GM21576 (cell line): Measurements from ENCODE around the gene MRPS7.
A peak's percentile ranks its signal among the peaks of the same experiment; 100 is the strongest.
"Not testable (repeated sequence)": the region's sequence is repeated elsewhere in the genome, so short reads cannot be mapped to it uniquely, and the experiment has no call there.

Source experiments
- ATAC-seq: cut with Tn5 transposase; IDR thresholded peaks from one replicate; pipeline ENCODE4 v1.9.1; 2021; ENCODE audit warnings: mild to moderate bottlenecking, moderate library complexity; ENCODE audit not compliant: unreplicated experiment

The MRPS7 gene

DNA sequence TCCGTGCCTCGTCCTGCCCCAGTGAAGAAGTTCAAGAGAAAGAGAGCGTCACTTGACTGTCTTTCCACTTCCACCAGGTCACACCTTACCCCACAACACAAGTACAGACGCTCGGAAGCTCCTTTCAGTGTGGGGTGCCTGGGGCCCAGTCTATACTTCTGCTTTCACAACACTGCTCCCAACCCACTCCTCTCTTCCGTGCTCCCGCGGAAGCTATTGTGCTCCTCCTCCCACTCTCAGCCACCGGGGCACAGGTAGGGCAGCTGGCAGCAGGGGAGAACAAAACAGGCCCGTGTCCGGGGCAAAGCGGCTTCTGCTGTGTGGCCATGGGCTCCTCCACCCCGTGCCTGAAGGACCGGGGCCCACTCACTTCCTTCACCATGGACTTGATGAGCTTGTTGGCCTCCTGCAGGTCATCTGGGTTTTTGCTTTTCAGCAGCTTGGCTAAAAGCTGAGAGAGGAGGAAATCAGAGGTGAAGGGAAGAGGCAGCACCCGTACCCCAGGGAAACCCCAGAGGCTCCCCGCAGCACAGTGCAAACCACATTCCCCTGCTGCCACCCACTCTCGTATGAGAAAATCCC is 19.1 kb upstream of the MRPS7 start:
- ATAC-seq: no peak

DNA sequence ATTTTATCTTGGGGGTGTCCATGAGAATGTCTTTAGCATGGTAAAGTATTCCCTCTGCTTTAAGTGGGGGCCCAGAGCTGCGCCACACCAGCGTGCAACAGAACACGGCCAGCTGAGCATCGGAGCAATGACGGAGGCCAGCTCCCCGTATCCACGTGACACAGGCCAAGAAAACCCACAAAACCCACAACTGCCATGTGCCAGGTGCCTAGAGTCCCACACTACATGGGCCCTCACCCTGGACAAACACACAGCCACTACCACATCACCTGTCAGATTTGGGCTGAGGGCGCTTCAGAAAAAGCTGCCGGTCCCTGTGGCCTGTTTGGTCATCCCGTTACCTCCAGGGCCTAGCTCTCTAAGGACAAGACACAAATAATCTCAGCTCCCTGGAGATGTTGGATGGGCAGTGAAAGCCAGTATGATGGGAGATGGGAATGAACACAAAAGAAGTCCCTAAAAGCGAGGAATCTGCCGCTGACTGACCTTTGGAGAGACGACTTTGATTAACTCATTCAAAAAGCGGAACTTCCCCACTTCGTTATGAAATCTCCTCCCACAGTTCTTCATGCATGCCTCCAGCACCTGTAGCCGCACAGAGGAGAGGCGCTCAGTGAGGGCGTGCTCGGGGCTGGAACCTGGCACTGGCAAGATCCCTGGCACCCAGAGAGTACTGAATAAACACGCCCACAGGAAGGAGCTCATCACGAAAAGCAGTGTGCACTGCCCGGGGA is 17.4 kb upstream of the MRPS7 start:
- ATAC-seq: no peak

DNA sequence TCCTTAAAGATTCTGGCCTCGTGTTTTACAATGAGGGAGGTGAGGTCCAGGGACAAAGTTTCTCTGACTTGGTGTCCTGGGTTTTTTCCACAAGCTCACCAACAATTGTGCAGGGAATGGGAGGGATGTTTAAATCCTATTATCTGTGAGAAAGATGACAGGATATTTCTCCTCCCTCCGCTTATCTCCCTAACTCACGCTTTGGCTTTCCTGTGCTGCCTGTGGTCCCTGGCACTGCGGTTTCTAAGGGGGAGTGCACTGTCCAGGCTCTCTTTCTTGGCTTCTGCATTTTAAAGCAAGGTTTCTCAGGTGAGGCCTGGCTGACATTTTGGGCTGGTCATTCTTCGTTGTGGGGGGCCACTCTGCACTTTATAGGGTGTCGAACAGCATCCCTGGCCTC is 16.7 kb upstream of the MRPS7 start:
- ATAC-seq: no peak

DNA sequence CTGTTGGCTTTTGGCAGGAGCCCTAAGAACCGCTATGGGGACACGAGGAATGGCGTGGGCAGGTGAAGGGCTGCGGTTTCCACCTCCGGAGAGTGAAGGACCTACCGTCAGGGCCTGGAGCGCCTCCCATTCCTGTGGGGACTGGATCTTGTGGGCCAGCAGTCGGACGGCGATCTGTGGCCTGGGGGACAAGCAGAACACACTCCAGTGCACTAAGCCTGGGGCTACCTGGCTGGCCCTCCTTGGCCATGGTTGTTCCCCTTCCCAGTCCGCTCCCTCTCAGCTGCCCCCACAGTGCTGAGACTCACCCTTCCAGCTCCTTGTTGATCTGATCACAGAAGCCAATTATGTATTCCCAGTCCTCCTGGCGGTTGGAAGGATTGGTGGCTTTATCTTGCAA is 15.3 kb upstream of the MRPS7 start:
- no peak for ATAC-seq

DNA sequence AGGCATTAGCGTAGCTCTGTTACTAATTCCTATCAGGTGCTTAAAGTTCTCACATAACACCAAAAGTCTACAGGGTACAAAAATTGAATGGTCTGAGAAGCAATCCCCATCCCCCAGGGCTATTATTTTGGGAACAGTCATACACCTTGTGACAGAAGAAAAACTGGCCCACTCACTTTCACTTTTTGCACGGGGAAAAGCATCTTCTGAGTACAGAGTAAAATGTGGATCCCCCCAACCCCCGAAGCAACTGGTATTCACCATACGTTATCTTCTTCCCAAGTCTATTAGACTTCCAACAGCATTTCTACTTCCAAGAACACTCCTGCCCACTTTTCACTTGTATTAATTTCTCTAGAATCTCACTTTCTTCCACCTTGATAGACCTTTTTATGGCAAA is 12.1 kb upstream of the MRPS7 start:
- no peak for ATAC-seq

DNA sequence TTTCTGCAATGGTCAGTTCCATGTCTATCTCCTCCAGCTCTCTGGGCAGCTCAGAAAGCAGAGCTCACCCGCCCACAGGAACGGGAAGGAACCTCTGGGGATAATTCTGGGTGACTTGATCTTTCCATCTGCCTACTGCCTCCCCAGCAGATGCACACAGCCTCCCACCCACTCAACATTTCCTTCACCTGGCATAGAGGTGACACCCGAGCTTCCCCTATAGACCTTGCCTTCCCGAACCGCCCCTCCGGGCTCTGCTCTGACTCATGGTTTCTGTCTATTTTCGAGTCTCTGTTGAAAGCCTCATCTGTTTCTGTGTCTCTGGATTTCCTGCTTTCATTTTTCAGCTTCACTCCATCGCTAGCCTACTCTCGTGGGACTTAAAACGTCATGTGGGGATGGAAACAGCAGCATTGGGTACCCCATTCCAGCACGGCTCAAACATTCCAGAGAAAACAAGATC is 11.6 kb upstream of the MRPS7 start:
- ATAC-seq: peak; percentile 59

DNA sequence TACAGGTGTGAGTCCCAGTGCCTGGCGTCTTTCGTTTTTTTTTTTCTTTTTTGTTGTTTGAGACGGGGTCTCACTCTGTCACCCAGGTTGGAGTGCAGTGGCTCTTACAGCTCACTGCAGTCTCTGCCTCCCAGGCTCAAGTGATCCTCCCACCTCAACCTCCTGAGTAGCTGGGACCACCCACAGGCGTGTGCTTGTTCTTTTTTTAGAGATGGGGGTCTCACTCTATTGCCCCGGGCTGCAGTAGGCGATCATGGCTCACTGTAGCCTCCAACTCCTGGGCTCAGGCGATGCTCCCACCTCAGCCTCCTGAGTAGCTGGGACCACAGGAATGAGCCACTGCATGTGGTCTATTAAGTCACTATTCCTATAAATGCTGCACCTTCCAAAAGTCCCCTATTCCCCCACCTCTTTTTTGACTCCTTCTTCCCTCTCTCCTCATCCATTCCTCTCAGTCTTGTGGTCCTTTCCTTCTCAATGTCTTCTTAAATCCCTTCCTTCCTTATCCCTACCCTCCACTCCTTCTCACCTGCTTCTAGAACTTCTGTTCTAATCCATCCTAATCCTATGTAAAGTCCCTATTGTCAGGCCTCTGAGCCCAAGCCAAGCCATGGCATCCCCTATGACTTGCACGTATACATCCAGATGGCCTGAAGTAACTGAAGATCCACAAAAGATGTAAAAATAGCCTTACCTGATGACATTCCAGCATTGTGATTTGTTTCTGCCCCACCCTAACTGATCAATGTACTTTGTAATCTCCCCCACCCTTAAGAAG is 9.5 kb upstream of the MRPS7 start:
- ATAC-seq: no peak

DNA sequence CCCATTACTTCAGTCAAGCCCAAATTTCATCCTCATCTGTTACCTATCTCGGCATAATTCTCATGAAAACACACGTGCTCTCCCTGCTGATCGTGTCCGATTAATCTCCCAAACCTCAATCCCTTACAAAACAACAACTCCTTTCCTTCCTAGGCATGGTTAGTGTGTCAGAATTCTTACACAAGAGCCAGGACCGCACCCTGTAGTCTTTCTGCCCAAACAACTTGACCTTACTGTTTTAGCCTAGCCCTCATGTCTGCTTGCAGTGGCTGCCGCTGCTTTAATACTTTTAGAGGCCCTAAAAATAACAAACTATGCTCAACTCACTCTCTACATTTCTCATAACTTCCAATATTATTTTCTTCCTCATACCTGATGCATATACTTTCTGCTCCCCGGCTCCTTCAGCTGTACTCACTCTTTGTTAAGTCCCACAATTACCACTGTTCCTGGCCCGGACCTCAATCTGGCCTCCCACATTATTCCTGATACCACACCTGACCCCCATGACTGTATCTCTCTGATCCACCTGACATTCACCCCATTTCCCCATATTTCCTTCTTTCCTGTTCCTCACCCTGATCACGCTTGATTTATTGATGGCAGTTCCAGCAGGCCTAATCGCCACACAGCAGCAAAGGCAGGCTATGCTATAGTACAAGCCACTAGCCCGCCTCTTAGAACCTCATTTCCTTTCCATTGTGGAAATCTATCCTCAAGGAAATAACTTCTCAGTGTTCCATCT is 5.6 kb upstream of the MRPS7 start:
- ATAC-seq: not testable (repeated sequence)

DNA sequence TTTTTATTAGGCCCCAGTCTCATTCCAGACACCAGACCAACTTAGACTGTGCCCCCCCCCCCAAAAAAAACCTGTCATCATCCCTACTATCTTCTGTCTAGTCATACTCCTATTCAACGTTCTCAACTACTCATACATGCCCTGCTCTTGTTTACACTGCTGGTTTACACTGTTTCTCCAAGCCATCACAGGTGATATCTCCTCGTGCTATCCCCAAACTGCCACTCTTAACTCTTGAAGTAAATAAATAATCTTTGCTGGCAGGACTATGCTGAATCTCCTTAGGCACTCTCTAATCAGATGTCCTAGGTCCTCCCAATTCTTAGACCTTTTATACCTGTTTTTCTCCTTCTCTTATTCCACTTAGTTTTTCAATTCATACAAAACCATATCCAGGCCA is 4.5 kb upstream of the MRPS7 start:
- not testable (repeated sequence) for ATAC-seq

DNA sequence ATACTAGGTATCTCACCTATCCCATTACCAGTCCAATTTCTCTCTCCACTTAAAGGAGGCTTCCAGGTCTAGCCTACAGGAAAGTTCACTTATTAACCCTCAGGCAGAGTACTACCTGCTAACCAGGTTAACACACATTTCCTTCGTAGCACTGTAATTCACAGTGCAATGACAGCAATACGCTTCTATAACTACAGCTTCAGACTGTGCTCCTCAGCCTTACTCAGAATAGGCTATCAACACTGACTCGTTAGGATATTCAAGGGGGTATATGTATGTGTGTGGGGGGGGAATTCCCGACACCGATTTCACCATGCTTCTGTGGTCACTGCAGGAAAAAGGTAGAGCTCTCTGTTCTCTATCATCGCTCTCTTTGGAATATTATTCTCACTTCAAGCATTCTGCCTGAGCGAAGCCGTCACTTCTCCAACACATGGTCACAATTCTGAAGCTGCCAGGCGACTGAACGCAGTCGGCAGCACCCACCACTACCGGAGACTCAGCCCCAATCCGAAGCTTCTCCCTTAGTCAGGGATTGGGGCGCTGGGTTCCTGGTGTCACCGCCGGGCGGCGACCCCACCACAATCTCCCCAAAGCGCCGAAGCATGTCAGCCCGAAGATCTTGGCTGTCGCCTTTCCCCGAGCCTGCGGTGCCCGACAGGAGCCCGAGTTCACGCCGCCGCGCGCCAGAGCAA is 891 bp upstream of the MRPS7 start:
- peak; percentile 22 for ATAC-seq

DNA sequence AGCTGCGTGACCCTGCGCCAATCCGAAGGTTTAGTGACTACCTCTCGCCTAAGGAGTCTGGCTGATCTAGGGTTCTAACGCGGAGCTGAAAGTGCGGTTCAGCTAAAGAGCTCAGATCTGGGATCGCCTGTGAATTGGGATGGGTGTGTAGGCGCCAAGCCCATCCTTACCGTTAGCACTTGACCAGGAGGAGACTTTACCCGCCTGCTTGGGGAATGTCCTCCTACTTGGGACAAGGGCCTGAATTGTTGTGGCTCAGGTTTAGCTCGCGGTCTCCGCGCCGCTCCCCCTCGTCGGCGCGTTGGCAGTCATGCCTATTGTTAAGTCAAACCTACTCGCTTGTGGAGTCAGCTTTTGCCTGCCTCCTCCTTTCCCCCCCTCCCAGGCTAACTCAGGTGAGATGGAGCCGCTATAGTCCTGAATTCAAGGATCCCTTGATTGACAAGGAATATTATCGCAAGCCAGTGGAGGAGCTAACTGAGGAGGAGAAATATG is 480 bp downstream of the MRPS7 start:
- no peak for ATAC-seq

DNA sequence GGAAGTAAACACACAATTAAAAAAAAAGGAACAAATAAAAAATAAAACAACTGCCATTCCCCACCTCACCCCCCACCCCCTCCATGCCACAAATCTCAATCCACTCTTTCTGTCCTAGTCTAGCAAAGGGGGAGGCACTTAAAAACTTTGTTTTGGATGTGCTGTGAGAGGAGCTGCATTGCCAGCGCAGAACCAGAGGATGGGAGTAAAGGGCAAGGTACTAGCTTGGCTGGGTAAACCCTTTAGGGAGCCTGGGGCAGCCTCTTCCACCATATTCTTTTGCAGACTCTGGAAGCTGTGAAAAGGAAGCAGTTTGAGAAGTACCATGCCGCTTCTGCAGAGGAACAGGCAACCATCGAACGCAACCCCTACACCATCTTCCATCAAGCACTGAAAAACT is 1.4 kb downstream of the MRPS7 start:
- ATAC-seq: no peak

DNA sequence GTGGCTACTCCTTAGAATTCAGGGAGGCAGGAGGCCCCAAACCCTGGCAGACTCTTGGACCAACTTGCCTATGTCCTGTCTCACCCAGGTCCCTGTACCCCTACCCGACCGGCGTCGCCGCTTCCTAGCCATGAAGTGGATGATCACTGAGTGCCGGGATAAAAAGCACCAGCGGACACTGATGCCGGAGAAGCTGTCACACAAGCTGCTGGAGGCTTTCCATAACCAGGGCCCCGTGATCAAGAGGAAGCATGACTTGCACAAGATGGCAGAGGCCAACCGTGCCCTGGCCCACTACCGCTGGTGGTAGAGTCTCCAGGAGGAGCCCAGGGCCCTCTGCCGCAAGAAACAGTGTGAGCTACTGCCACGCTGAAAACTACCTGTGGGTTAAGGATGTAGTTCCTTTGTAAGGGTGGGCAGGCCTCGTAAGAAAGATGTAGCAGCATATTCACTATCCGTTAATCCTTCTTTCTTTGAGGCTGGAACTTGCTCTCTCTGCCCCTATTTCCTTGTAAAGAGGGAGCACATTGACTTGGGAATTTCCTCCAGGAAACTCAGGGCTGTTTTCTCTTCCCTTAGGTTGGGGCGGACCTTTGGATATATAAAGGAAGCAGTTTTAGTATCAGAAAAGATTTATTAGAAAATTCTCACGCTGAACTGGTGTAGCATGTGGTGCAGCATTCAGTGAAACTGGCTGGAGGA is 4.1 kb downstream of the MRPS7 start:
- ATAC-seq: no peak

DNA sequence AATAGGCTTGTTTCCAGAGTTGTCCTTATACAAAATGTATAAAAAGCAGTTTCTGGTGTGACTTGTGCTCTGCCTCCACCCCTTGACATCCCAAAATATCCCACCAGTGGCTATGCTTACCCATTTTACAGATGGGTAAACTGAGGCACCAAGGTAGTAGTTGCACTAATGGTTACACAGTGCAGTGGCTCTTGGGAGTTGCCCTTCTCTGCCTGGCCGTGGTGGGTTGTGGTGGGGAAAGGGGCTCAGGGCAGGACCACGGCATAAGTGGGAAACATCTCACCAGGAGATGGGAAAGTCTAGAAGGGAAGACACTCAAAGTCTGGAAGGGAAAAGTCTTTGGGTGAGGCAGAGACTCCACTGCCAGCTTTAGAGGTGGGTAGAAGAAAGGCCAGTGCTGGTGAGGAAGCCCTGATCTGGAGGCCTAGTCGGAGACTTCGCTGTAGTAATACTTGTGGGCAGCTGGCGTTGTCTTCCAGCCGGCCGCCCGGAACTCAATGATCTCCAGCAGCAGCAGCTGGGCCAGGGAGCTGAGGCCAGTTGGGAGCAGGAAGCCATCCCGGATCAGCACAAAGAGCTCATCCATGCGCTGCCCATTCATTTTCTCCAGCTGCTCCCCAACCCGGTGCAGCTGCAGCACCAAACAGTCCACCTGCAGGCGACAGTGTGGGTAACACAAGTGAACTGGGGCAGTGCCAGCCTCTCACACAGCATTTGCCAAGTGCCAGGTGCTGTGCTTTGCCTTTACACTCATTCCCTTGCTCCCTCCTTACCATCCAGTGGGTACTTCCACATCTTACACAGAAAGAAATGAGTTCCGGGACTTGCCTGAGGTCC is 4.9 kb downstream of the MRPS7 start:
- ATAC-seq: no peak

DNA sequence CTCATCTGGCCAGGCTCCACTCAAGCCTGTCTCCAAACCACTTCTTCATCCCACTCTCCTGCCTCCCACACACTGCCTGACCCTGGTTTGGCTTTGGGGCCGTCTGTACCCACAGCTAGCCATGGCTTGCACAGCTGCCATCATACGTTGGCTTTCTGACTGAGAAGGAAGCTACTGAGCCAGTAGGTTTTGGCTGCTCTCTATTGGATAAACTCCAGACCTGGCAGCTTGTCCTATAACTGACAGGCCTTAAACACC is 5.4 kb downstream of the MRPS7 start:
- ATAC-seq: no peak

DNA sequence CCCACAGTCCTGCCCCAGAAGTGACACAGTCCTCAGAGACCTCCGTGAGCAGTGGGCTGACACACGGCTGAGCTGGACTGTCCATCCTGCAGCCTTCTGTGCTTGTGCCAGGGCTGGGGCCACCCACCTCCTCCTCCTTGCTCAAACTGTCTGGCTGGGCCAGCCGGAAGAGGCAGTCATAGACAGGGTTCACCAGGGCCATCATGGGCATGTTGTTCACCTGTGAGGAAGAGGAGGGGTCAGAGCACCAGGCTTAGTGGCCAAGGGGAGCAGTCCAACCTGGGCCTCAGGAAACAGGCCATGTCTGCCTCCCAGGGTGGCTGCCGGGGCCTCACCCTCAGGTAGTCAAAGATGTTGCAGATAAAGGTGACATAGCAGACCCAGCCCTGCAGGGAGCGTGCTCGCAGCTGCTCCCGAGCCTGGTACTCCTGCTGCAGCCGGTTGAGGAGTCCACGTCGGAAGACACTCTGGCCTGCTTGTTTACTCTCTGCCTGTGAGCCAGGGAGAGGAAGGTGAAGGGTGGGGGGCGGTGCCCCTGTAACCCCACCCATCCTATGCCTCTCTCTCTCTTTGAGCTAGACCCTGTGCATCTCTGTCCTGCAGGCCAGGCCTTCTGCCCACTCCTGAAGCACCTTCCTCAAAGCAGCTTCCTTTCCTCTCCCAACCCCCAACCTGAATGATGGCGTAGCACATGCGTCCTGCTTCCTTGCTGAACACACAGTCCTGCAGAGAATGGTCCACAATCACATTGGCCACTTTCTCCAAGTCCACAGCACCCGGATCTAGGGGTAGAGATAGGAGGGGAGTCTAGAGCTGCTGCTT is 5.9 kb downstream of the MRPS7 start:
- ATAC-seq: no peak

DNA sequence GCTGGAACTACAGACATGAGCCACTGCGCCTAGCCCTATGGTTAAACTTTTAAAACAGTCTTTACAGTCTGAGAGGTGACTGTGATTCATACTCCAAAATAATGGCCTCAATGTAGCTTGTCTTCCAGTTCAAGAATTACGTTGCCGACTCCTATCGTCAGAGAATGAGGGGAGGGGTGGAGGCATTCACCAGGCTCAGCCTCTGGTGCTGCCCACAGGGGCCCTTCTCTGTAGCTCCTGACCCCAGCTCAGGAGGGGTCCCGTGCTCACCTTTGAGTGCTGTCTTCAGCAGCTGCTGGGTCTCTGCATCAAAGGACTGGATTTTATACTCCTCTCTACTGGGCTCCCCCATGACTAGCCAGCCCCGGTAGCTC is 8.2 kb downstream of the MRPS7 start:
- ATAC-seq: no peak

DNA sequence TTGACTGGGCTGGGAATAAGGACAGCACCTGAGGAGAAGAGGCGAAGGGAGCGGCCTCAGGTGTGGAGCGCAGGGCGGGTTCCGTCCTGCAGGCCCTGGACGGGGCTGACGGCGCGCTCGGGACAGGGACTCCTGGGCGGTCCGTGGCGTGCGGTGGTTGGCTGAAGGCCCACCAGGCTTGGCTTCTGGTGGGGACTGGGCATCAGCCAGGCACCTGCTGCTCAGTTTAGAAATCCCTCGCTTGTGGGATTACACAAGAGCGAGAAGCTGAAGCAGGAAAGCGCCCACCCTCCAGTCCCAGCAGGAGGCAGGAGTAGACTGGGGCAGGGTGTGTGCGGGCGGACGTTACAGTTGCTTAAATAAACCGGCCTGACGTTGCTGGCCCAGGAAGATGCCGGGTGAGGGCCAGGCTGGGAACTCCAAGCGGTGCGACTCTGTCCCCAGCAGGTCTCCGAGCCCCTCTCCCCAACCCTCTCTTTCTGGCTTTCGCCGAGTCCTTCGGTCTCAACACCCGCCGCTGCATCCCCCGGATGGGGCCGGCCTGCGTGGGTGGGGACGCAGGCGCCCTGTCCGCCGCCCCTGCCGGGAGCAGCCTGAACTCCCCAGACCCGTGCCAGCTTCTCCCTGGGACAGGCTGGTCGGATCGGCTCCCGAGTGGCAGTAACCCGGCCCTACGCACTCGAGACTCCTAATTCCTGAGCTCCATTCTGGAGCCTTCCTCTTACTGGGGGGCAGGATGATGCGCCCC is 8.7 kb downstream of the MRPS7 start:
- ATAC-seq: peak; percentile 29
